GM18511 (cell line): ENCODE measurements around the gene UVSSA.

Experiments used
- ATAC-seq: cut with Tn5 transposase; IDR thresholded peaks from one replicate; pipeline ENCODE4 v1.9.1; 2021; ENCODE audit warnings: mild to moderate bottlenecking, moderate library complexity; ENCODE audit not compliant: unreplicated experiment

UVSSA gene

GRCh38 chr4:1373892-1374705, 27.1 kb downstream of the UVSSA start:
- ATAC-seq, result no peak

DNA sequence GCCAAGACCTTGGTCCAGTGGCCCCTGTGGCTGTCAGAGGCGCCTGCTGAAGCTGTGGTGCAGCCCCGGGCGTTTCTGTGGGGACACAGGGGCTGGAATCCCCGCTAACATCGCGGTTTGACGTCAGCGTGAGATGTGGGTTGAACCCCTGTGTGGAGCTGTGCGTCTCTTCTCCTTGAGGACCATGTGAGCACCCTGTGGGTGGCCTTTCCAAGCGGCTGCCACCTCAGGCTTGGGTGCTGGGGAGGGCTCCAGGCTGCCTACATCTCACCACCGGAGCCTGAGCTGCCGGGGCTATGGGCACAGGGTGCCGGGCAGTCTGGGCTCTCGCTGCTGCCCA, 27.7 kb downstream of the UVSSA start:
- ATAC-seq, result no peak

- no peak for ATAC-seq
Observed at GRCh38 chr4:1375051-1375721, 28.2 kb downstream of the UVSSA start.

GRCh38 chr4:1375761-1376322, 28.8 kb downstream of the UVSSA start:
- no peak for ATAC-seq

- ATAC-seq, result no peak
Observed at GRCh38 chr4:1376391-1376840, 29.4 kb downstream of the UVSSA start.

- no peak for ATAC-seq
Observed at GRCh38 chr4:1376841-1377605, 30.0 kb downstream of the UVSSA start.

DNA sequence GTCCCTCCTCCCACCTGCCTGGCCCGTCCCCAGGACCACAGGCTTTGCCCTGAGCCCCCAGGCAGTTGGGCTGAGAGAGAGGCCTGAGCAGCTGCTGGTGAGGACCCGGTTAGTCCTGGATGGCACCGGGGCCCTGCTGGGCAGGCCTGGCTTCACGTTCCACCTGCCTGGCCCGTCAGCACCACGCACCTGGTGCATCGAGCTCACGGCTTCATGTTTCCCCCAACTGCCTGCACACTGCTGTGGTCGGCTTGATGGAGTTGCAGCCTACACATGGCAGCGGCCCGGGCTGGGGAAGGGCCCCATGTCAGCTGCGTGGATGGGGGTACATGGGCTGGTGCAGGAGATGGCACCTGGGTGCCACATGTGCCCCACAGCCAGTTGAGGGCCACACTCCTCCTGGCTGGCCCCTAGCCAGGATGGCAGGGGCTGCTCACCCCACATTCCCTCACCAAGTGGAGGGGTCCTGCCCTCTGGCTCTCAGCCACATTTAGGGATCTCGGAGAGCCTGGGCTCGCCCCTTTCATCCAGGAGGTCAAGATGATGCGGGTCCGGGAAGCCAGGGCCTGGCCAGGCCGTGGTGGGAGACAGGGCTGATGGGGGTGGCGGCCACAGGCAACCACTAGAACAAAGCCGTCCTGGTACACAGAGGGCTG, 30.7 kb downstream of the UVSSA start:
- no peak for ATAC-seq

GRCh38 chr4:1378559-1379231, 31.7 kb downstream of the UVSSA start:
- ATAC-seq, result no peak

- no peak for ATAC-seq
Observed at GRCh38 chr4:1379351-1379781, 32.4 kb downstream of the UVSSA start.

DNA sequence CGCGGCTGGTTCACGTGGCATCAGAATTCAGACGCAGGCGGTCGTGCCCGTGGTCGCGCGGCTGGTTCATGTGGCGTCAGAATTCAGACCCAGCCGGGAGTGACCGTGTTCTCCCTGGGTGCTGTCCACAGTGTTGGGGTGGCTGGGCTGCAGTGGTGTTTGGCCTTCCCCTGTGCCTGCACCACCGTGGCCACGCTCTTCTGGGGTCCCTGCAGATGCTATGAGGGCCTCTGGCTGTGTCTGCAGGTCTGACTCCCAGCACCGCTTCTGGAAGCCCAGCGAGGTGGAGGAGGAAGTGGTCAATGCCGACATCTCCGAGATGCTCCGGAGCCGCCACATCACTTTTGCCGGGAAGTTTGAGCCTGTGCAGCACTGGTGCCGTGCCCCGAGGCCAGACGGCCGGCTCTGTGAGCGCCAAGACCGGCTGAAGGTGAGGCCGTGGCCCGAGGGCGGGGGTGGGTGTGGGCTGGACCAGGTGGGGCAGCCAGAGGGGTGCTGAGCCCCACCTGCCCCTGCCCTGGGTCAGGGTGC, 32.9 kb downstream of the UVSSA start:
- ATAC-seq, result no peak

DNA sequence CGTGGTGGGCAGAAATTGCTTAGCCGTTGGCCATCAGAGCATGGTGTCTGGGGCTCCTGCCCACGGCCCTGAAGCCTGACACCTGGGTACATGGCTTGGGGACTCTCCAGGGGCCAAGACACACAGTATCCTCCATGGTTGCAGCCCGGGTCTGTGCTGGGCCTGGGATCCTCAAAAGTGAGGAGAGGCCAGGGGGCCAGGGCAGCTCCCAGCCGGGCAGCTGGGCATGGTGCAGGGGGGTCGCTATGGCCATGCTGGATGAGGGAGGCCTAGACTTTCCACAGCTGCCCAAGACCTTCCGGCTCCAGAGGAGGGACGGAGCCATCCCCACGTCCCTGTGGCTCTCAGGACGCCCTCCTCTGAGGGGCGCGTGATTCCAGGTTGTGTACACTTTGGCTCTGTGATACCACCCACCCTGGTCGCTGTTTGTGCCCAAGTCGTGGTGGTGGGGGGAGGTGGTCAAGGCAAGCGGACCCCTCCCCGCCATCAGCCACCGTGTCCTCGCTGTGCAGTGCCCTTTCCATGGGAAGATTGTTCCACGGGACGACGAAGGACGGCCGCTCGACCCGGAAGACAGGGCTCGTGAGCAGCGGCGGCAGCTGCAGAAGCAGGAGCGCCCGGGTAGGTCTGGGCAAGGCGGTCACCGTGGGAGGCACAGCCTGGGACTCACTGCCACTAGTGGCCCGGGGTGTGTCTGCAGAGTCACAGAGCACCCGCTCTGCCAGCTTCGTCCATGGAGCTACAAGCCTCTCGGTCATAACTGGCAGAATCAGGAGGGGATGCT, 33.6 kb downstream of the UVSSA start:
- ATAC-seq, result no peak

GRCh38 chr4:1381181-1381621, 34.2 kb downstream of the UVSSA start:
- ATAC-seq, result no peak

- ATAC-seq, result no peak
Observed at GRCh38 chr4:1381944-1382541, 35.0 kb downstream of the UVSSA start.

DNA sequence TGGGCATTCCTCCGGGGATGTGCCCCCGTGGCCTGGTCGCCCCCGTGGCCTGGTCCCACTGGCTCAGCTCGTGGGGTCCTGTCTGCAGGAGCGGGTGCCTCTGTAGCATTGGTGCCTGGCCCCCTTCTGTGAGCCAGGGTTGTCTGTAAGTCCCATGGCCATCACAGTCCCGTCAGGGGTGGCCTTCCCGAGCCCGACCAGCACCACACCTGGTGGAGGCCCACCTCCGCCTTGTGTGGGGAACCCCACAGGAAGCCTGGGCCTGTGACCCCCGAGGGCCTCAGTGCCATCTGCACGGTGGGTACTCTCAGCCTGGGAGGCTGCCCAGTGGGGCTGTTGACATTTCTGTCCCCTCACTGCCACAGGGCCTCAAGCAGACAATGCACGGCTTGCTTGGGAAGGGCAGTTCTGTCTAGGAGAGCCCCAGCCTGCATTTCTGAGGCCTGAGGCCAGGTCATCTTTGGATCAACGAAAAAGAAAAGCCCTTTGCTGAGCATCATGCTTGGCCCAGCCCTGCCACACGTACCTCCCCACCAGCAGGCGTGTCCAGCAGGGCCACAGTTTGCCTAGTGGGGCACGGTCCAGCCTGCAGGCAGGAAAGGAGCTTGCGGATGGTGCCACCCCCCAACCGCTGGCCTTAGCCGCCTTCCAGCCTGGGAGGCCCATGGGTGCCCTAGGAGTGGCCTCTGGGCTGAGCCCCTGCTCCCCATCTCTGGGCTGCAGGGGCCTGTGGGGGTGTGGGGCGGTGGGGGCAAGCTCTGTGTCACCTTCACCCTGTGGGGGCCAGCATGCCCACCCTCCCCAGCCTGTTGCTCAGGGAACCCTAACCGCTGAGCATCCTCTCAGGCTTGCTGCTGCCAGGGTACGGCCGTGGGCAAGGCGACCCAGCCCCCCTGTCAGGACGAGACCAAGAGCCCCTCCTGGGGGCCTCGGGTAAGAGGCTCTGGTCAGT, 36.0 kb downstream of the UVSSA start:
- ATAC-seq, result no peak

DNA sequence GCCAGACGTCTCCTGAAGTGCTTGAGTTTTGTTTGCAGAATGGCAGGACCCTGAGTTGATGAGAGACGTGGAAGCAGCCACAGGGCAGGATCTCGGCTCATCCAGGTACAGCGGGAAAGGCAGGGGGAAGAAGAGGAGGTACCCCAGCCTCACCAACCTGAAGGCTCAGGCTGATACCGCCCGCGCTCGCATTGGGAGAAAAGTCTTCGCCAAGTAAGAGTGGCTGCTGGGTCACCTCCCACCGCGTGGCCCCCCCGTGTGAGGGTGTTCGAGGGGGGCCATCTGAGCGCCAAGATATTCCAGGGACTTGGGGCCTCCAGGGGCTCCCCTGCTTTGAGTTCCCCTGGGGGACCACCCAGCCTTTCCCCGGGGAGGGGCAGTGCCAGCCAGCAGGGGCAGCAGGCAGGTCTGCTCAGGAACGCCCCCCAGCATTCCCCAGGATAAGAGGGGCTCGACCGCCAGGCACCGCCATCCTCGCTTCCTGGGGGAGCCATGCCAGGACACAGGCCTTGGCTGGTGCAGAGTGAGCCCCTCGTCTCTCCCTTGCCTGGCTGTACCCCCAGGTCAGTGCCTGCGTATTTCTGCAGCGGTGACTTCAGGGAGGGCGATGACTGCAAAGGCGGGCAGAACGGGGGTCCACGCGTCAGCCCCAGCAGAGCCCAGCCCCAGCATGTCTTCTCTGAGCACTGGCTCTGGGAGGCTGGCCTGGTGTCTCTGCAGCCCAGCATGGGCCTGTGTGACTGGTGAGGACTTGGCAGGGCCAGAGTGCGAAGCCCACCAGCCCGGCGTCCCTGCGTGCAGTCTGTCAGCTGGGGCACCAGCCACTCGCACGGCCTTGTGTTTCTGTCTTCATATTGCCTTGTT, 37.0 kb downstream of the UVSSA start:
- no peak for ATAC-seq

DNA sequence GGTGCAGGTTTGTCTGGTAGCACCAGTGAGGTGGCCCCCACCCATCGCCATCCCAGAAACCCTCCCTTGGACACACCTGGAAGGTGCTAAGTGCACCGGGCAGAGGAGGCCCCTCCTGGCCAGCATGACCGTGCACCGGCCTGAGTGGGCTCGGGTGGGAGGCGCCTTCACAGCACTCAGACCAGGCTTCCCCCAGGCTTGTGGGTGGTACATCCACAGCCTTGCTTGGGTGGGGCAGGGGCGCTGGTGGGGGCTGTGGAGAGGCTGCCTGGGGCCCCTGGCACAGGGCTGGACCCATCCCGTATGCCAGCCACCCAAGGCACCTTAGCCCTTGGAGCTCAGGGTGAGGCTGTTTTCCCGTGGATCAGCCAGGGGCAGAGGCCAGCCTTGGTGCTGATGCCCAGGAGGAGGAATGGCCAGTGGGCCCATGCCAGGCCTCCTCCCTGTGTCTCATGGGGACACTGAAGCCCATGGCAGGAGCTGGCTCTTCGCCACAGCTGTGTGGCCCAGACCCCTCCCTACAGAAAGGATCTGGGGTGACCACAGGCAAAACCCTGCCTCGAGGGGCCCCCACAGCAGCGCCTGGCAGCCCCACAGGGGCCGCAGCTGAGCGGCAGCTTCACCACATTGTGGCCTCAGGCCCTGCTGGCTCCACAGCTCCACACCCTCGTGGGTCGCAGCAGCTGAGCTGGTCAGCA, 37.8 kb downstream of the UVSSA start:
- no peak for ATAC-seq
